Endothelial cell (in vitro differentiated cells): ENCODE measurements around the gene CHP2. TPM values are rescaled to one million over a fixed set of nuclear protein-coding genes. Genes with fewer than 3 reads are reported as not detected.

Experiments used
- DNase-seq: peaks from one replicate; pipeline ENCODE4 v3.0.0; 2021; ENCODE audit warnings: low spot score
- H3K27ac Mint-ChIP-seq: one replicate; pipeline ENCODE4 v1.8.0; 2021; ENCODE audit warnings: mixed read lengths, inconsistent platforms; ENCODE audit not compliant: unreplicated experiment
- H3K27me3 Mint-ChIP-seq: one replicate; pipeline ENCODE4 v1.8.0; 2021; ENCODE audit warnings: mild to moderate bottlenecking, moderate library complexity, mixed read lengths, inconsistent platforms; ENCODE audit not compliant: unreplicated experiment
- H3K36me3 Mint-ChIP-seq: one replicate; pipeline ENCODE4 v1.8.0; 2021; ENCODE audit warnings: mild to moderate bottlenecking, low read depth, mixed read lengths, inconsistent platforms; ENCODE audit not compliant: unreplicated experiment
- H3K4me1 Mint-ChIP-seq: one replicate; pipeline ENCODE4 v1.8.0; 2021; ENCODE audit warnings: mild to moderate bottlenecking, mixed read lengths, inconsistent platforms; ENCODE audit not compliant: unreplicated experiment
- H3K4me3 Mint-ChIP-seq: one replicate; pipeline ENCODE4 v1.8.0; 2021; ENCODE audit warnings: mild to moderate bottlenecking, mixed read lengths, inconsistent platforms; ENCODE audit not compliant: unreplicated experiment
- H3K9me3 Mint-ChIP-seq: one replicate; pipeline ENCODE4 v1.8.0; 2021; ENCODE audit warnings: mixed read lengths, inconsistent platforms; ENCODE audit not compliant: unreplicated experiment
- CTCF ChIP-seq: fragments of 200-600 bp; sonication (generic); IDR thresholded peaks from one replicate; pipeline ENCODE4 v1.5.0; 2021; ENCODE audit warnings: antibody characterized with exemption; ENCODE audit not compliant: unreplicated experiment
- total RNA-seq: library from RNA; stranded (reverse); fragmentation: NEBNext Ultra II Directional; extraction: Animal tissue kit (Norgen Biotek cat#: 25700); gene quantifications from one replicate; pipeline ENCODE4 v1.2.1, GENCODE V29; 2021; ENCODE audit not compliant: unreplicated experiment

The CHP2 gene
- total RNA-seq, 1 donor from 2014 or later: not detected

GRCh38 chr16:23757116-23757515 lies 2.3 kb downstream of the CHP2 start:
- TF ChIP-seq CTCF: no peak

GRCh38 chr16:23757937-23758619 lies 3.3 kb downstream of the CHP2 start:
- no peak overlapping the region for H3K27ac Mint-ChIP-seq
- peaks cover 5% of the 10 kb centered on the region for H3K36me3 Mint-ChIP-seq
- H3K4me3 Mint-ChIP-seq: no peak overlapping the region
- no peak for TF ChIP-seq CTCF
- H3K9me3 Mint-ChIP-seq: no peaks in the 10 kb centered on the region
- peaks cover 5% of the 10 kb centered on the region for H3K27me3 Mint-ChIP-seq
- no peaks in the 10 kb centered on the region for H3K4me1 Mint-ChIP-seq
- DNase-seq: no peak

More at GRCh38 chr16:23757116-23757515, 2.3 kb downstream of the CHP2 start:
- DNase-seq: no peak
- H3K9me3 Mint-ChIP-seq: no peaks in the 10 kb centered on the region
- peaks cover 5% of the 10 kb centered on the region for H3K36me3 Mint-ChIP-seq
- H3K27ac Mint-ChIP-seq: no peak overlapping the region
- no peak overlapping the region for H3K4me3 Mint-ChIP-seq
- no peaks in the 10 kb centered on the region for H3K4me1 Mint-ChIP-seq
- peaks cover 5% of the 10 kb centered on the region for H3K27me3 Mint-ChIP-seq

DNA sequence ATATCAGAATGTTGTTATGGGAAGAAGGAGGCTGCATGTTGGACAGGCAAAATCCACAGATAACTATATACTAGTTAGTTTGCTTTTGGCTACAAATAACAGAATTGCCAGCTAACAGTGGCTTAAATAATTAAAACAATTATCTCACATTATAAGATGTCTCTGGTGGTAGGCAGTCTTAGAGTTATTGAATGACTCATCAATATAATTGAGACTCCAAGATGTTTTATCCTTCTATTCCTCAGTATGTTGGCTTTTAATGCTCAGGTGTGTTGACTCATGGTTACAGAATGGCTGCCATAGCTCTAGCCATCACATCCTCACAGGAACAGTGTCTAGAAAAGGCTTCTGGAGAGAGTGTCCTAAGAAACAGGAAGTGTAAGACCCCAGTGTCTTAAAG lies 11.1 kb downstream of the CHP2 start:
- no peaks in the 10 kb centered on the region for H3K27me3 Mint-ChIP-seq
- no peak overlapping the region for H3K27ac Mint-ChIP-seq
- TF ChIP-seq CTCF: no peak
- H3K36me3 Mint-ChIP-seq: no peaks in the 10 kb centered on the region
- no peaks in the 10 kb centered on the region for H3K9me3 Mint-ChIP-seq
- H3K4me3 Mint-ChIP-seq: no peak overlapping the region
- no peak for DNase-seq
- H3K4me1 Mint-ChIP-seq: no peaks in the 10 kb centered on the region

DNA sequence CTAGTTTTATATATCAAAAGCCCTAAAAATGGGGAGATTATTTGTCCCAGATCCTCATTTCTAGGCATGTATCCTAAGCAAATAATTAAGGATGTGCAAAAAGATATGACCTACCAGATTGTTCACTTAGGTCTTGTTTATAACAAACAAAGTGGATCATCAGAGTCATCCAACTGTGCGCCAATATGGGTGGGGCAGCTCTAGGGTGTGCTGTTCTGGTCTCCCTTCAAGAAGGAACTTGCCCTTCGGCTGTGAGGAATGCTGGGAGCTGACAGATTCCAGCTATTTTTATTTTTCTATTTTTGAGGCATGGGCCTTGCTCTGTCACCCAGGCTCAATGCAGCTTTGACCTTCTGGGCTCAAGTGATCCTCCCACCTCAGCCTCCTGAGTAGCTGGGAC lies 13.8 kb downstream of the CHP2 start:
- H3K4me1 Mint-ChIP-seq: no peaks in the 10 kb centered on the region

More for the DNA sequence above, 13.8 kb downstream of the CHP2 start:
- Mint-ChIP-seq H3K9me3 (no peaks in the 10 kb centered on the region), H3K4me3 (no peak overlapping the region), H3K27ac (no peak overlapping the region), H3K27me3 (peaks cover 1% of the 10 kb centered on the region), H3K36me3 (no peaks in the 10 kb centered on the region)
- no peak for TF ChIP-seq CTCF
- no peak for DNase-seq
